GM12865 (cell line): ENCODE data around the gene DNA2.

Experiments
- DNase-seq: peaks from one replicate; pipeline ENCODE4 v3.0.0; 2010; ENCODE audit warnings: low read depth
- H3K4me3 ChIP-seq: 2 replicates; pipeline ENCODE4 v1.5.1; 2011; ENCODE audit warnings: mild to moderate bottlenecking, low read depth, low read length, control low read depth
- TF ChIP-seq, protein P1 (sequence below): IDR thresholded peaks from 2 replicates; pipeline ENCODE4 v1.5.1; 2011; ENCODE audit warnings: low read length, control low read depth, low read depth, inconsistent platforms; ENCODE audit not compliant: insufficient read depth; ENCODE audit errors: missing control alignments

DNA2 gene

DNA sequence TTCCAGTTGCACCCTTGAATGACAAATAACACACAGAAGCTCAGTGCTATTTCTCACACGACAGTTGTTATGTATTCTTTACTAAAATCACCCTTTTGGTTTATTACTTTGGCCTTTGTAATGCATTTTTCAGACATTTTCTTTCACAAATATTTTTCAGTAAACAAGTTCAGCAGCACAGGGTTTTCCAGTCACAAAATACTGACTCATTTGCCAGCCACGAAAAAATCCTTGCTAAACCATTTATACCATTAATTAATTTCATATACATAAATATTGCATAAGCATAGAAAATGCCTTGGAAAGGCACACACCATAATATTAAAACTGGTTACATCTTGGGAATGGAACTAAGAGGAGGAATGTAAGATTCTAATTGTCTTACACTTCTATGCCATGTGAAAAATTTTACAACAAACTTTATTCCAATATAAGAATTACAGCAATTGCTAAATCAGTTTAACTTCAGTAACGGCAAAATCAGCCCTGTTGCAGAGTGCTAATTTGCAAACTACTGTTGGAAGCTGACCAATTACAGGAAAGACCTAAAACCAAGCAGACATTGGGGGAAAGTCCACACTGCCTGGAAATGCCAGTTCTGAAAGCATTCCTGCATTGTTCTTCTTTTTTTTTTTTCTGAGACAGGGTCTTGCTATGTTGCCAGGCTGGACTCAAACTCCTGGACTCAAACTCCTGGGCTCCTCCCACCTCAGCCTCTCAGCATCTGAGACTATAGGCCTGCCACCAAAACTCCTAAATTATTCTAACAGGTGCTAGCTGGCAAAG lies 107.5 kb downstream of the DNA2 start:
- no peak for DNase-seq
- H3K4me3 ChIP-seq: no peak overlapping the region
- TF ChIP-seq, protein P1, sequence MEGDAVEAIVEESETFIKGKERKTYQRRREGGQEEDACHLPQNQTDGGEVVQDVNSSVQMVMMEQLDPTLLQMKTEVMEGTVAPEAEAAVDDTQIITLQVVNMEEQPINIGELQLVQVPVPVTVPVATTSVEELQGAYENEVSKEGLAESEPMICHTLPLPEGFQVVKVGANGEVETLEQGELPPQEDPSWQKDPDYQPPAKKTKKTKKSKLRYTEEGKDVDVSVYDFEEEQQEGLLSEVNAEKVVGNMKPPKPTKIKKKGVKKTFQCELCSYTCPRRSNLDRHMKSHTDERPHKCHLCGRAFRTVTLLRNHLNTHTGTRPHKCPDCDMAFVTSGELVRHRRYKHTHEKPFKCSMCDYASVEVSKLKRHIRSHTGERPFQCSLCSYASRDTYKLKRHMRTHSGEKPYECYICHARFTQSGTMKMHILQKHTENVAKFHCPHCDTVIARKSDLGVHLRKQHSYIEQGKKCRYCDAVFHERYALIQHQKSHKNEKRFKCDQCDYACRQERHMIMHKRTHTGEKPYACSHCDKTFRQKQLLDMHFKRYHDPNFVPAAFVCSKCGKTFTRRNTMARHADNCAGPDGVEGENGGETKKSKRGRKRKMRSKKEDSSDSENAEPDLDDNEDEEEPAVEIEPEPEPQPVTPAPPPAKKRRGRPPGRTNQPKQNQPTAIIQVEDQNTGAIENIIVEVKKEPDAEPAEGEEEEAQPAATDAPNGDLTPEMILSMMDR: no peak
